HepG2 (cell line): Measurements from ENCODE around the gene RDH13. TPM values are rescaled to one million over a fixed set of nuclear protein-coding genes. Genes with fewer than 3 reads are reported as not detected.

Experiments used
- CENPX ChIP-seq: sonication (generic); formaldehyde crosslinking; IDR thresholded peaks from 2 replicates; pipeline ENCODE4 v1.9.0; 2021; ENCODE audit warnings: mild to moderate bottlenecking, missing genetic modification reagents, moderate library complexity
- GLI4 ChIP-seq: sonication (generic); formaldehyde crosslinking; IDR thresholded peaks from 2 replicates; pipeline ENCODE4 v1.5.1; 2020; ENCODE audit warnings: missing genetic modification reagents, mild to moderate bottlenecking, moderate library complexity, borderline replicate concordance
- HBP1 ChIP-seq: IDR thresholded peaks from 2 replicates; pipeline ENCODE4 v1.6.1; 2016; ENCODE audit warnings: low read depth, control low read depth
- HINFP ChIP-seq: sonication (generic); formaldehyde crosslinking; IDR thresholded peaks from 2 replicates; pipeline ENCODE4 v1.4.0; 2020; ENCODE audit warnings: low read depth, mild to moderate bottlenecking, missing genetic modification reagents
- KMT2B ChIP-seq: IDR thresholded peaks from 2 replicates; pipeline ENCODE4 v1.6.1; 2016; ENCODE audit warnings: missing genetic modification reagents, missing compliant biosample characterization
- NR2F2 ChIP-seq: IDR thresholded peaks from 2 replicates; pipeline ENCODE4 v1.6.1; 2012; ENCODE audit warnings: low read depth, inconsistent platforms, borderline replicate concordance
- RNF219 ChIP-seq: sonication (generic); formaldehyde crosslinking; IDR thresholded peaks from 2 replicates; pipeline ENCODE4 v1.5.0; 2020; ENCODE audit warnings: mild to moderate bottlenecking, missing genetic modification reagents
- RORA ChIP-seq: sonication (generic); formaldehyde crosslinking; IDR thresholded peaks from 2 replicates; pipeline ENCODE4 v1.5.0; 2020; ENCODE audit warnings: mild to moderate bottlenecking, missing genetic modification reagents, moderate library complexity
- STAG1 ChIP-seq: sonication (generic); formaldehyde crosslinking; IDR thresholded peaks from 2 replicates; pipeline ENCODE4 v1.4.0; 2020; ENCODE audit warnings: missing genetic modification reagents
- THAP8 ChIP-seq: sonication (generic); formaldehyde crosslinking; IDR thresholded peaks from 2 replicates; pipeline ENCODE4 v1.5.1; 2020; ENCODE audit warnings: missing genetic modification reagents, mild to moderate bottlenecking, borderline replicate concordance
- ZBTB1 ChIP-seq: sonication (generic); formaldehyde crosslinking; IDR thresholded peaks from 2 replicates; pipeline ENCODE4 v1.4.0; 2020; ENCODE audit warnings: missing genetic modification reagents, borderline replicate concordance
- ZBTB43 ChIP-seq: sonication (generic); formaldehyde crosslinking; conservative IDR thresholded peaks from 2 replicates; pipeline ENCODE4 v1.4.0; 2020; ENCODE audit warnings: missing genetic modification reagents
- ZNF143 ChIP-seq: sonication (generic); formaldehyde crosslinking; IDR thresholded peaks from 2 replicates; pipeline ENCODE4 v1.4.0; 2020; ENCODE audit warnings: missing genetic modification reagents
- ZNF235 ChIP-seq: sonication (generic); formaldehyde crosslinking; IDR thresholded peaks from 2 replicates; pipeline ENCODE4 v1.8.1; 2023; ENCODE audit warnings: mild to moderate bottlenecking, missing genetic modification reagents, borderline replicate concordance
- ZNF350 ChIP-seq: sonication (generic); formaldehyde crosslinking; IDR thresholded peaks from 2 replicates; pipeline ENCODE4 v1.4.0; 2020; ENCODE audit warnings: mild to moderate bottlenecking, low read depth, missing genetic modification reagents, borderline replicate concordance
- ZNF557 ChIP-seq: sonication (generic); formaldehyde crosslinking; IDR thresholded peaks from 2 replicates; pipeline ENCODE4 v1.4.0; 2020; ENCODE audit warnings: missing genetic modification reagents
- ZNF710 ChIP-seq: sonication (generic); formaldehyde crosslinking; IDR thresholded peaks from 2 replicates; pipeline ENCODE4 v1.5.0; 2020; ENCODE audit warnings: mild to moderate bottlenecking, missing genetic modification reagents, borderline replicate concordance
- ZNF816 ChIP-seq: sonication (generic); formaldehyde crosslinking; IDR thresholded peaks from 2 replicates; pipeline ENCODE4 v1.8.0; 2022; ENCODE audit warnings: missing genetic modification reagents, mild to moderate bottlenecking, borderline replicate concordance
- ZNF839 ChIP-seq: sonication (generic); formaldehyde crosslinking; IDR thresholded peaks from 2 replicates; pipeline ENCODE4 v1.4.0; 2020; ENCODE audit warnings: missing genetic modification reagents, mild to moderate bottlenecking, borderline replicate concordance
- ZZZ3 ChIP-seq: sonication (generic); formaldehyde crosslinking; IDR thresholded peaks from 2 replicates; pipeline ENCODE4 v1.4.0; 2020; ENCODE audit warnings: missing genetic modification reagents, mild to moderate bottlenecking, borderline replicate concordance
- polyA plus RNA-seq, 8 experiments: library from polyadenylated mRNA; depleted of rRNA in 3 of 8; stranded (reverse) in 7 of 8; unstranded in 1 of 8; fragments of >200 nt; fragmentation: Illumina TruSeq in 4 of 8; extraction: Trizol in 4 of 8; gene quantifications; 2 replicates each; pipeline versions ENCODE4 v1.2.1 to v1.2.3, GENCODE V29; 2011 to 2016; ENCODE audit warnings: low read depth in 4 of 8, missing spikeins in 1 of 8, mixed read lengths in 1 of 8; ENCODE audit not compliant: insufficient read depth in 1 of 8
- total RNA-seq, 5 experiments: library from RNA; depleted of rRNA; stranded (reverse); fragments of >200 nt; fragmentation: Illumina TruSeq; extraction: Trizol; gene quantifications; 2 replicates each; pipeline ENCODE4 v1.2.3, GENCODE V29; 2016; ENCODE audit warnings: low read depth in 1 of 5

Gene RDH13
- total and polyA plus RNA-seq, 2 of the 13 experiments (the other 11 are each of a cell fraction or from before 2014, with no cell fraction given), result 13.4 to 21.5 TPM

- TF ChIP-seq HINFP (CRISPR knock-in tag) (0 out of 2 replicates have a peak, but pooled peaks have one; percentile 62), ZBTB1 (no peak), STAG1 (no peak), ZNF235 (CRISPR knock-in tag) (no peak), HBP1 (no peak), GLI4 (no peak), NR2F2 (no peak), ZNF710 (CRISPR knock-in tag) (no peak), ZNF839 (CRISPR knock-in tag) (no peak), RNF219 (no peak), ZNF816 (CRISPR knock-in tag) (no peak), KMT2B (CRISPR knock-in tag) (no peak), ZNF143 (CRISPR knock-in tag) (no peak), CENPX (no peak), ZBTB43 (CRISPR knock-in tag) (no peak), ZZZ3 (no peak), THAP8 (CRISPR knock-in tag) (no peak), ZNF557 (CRISPR knock-in tag) (no peak), ZNF350 (CRISPR knock-in tag) (no peak), RORA (CRISPR knock-in tag) (no peak)
Observed at GRCh38 chr19:55080968-55081769, 18.2 kb upstream of the RDH13 start (continued).
